Prostate gland (tissue), 2 donors: ENCODE measurements around the gene UTP15.

ENCODE experiments used
- CTCF ChIP-seq, 4 experiments: fragments of 200-600 bp in 2 of 4; fragments of 450-650 bp in 2 of 4; sonication (generic) in 2 of 4; IDR thresholded peaks; 1 replicate in 3 of 4; 2 replicates in 1 of 4; pipeline ENCODE4 v1.5.1; 2016 to 2019; ENCODE audit warnings: antibody characterized with exemption in 4 of 4, mild to moderate bottlenecking in 2 of 4, moderate library complexity in 2 of 4
- POLR2A ChIP-seq: fragments of 450-650 bp; IDR thresholded peaks from one replicate; pipeline ENCODE4 v1.6.1; 2016; ENCODE audit warnings: antibody characterized with exemption, mild to moderate bottlenecking

- TF ChIP-seq CTCF (IDR thresholded peaks at IDR 0.05) (no peak), POLR2A (no peak)
Measured at GRCh38 chr5:73532195-73532594, 33.3 kb upstream of the UTP15 start.
